GM19351 (cell line): ENCODE data around the gene ADGRB3.
"Not testable (repeated sequence)": the region's sequence is repeated elsewhere in the genome, so short reads cannot be mapped to it uniquely, and the experiment has no call there.

ENCODE experiments used
- ATAC-seq: cut with Tn5 transposase; IDR thresholded peaks from one replicate; pipeline ENCODE4 v1.9.1; 2021; ENCODE audit warnings: mild to moderate bottlenecking, moderate library complexity; ENCODE audit not compliant: unreplicated experiment

ADGRB3 gene

DNA sequence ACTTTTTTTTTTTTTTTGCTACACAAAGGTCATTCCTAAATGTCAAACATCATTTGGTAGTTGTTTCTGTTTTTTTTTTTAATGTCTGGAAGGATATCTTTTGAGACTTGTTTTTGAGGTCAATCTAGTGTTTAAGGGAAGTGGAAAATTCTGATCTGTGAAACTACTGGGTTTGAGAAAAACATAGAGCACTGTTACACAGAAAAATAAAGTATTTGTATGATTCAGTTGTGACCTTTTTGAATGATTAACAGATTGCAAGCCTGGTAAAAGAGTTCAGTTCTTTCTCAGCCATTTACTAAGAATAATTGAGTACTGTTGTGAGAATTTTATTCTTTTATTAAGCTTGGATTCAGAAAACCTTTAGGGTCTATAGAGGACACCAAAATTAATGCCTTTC, 276.7 kb downstream of the ADGRB3 start:
- no peak for ATAC-seq

GRCh38 chr6:68912805-68913204, 277.7 kb downstream of the ADGRB3 start:
- ATAC-seq = not testable (repeated sequence)

- ATAC-seq = no peak
Measured at GRCh38 chr6:68915586-68915985, 280.5 kb downstream of the ADGRB3 start.

- ATAC-seq = no peak
Measured at GRCh38 chr6:68919537-68919936, 284.5 kb downstream of the ADGRB3 start.

GRCh38 chr6:68941345-68941744, 306.3 kb downstream of the ADGRB3 start:
- ATAC-seq = no peak

GRCh38 chr6:68947721-68948120, 312.6 kb downstream of the ADGRB3 start:
- no peak for ATAC-seq

GRCh38 chr6:68951270-68951669, 316.2 kb downstream of the ADGRB3 start:
- ATAC-seq = no peak

DNA sequence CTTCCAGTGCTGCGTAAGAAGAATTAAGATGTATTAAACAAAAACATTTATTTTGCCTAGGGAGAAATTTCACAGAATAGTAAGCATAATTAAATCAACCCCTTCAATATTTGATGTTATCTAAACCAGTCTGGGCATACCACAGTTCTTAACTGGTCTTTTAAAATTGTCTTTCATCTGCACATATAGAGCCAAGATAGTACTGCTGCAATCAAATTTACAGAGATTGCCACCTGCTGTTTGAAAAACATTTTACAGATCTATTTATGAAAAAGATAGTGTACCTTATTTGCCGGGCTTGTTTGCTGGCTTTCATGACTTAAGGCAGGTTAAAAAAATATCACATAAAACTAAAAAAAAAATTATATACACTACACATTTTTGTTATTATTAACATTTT, 323.2 kb downstream of the ADGRB3 start:
- peak; percentile 53 for ATAC-seq

GRCh38 chr6:68967549-68968300, 332.6 kb downstream of the ADGRB3 start:
- ATAC-seq = peak; percentile 88

DNA sequence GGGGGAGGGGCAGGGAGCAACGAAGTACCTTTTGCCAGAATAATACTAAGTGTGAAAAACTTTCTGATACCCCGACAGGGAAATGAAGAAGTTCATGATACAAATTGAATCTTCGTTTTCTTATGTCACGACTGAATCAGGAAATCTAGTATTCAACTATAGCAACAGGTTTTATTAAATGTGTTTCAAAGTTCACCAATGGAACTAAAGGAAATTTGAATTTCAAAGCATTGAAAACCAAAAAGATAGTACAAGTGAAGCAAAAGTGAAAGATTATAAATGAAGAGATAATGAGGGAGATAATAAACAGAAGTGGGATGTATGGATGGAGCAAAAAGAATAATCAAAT, 333.2 kb downstream of the ADGRB3 start:
- no peak for ATAC-seq

- no peak for ATAC-seq
Measured at GRCh38 chr6:68973066-68973465, 338.0 kb downstream of the ADGRB3 start.

DNA sequence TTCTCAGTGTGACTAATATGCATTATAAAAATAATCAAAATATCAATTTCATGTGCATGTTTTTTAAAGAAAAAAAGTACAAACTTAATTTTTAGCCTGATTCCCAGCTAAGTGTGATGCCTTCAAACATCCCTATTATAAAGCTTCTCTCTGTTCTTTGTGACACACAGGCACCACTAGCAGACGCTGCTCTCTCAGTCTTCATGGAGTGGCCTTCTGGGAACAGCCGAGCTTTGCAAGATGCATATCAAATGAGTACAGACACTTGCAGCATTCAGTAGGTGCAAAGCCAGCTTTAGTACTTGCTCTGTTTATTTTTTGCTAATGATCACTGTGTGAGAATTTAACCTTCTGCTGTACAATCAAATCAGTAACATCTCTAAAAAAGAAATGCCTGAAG, 340.0 kb downstream of the ADGRB3 start:
- ATAC-seq = no peak

GRCh38 chr6:68975816-68976215, 340.7 kb downstream of the ADGRB3 start:
- ATAC-seq = no peak

GRCh38 chr6:68976260-68976659, 341.2 kb downstream of the ADGRB3 start:
- ATAC-seq = peak; percentile 70

DNA sequence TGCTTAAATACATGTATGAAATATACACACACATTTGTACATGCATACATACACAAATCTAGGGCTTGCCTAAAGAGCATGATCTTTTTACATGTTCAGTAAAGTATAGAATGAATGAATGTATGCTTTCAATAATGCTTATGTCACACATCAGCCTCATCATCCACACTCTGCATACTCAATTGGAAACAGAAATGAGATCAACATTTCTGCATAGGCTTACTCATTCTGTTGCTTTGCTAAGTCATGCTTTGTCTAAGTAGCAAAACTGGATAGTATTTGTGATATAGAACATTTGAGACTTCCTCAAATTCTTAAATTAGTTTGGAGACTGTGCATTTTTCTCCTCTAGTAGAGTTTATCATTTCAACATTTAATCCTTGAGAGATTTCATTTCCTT, 343.3 kb downstream of the ADGRB3 start:
- ATAC-seq = no peak

GRCh38 chr6:68981668-68982067, 346.6 kb downstream of the ADGRB3 start:
- ATAC-seq = not testable (repeated sequence)

DNA sequence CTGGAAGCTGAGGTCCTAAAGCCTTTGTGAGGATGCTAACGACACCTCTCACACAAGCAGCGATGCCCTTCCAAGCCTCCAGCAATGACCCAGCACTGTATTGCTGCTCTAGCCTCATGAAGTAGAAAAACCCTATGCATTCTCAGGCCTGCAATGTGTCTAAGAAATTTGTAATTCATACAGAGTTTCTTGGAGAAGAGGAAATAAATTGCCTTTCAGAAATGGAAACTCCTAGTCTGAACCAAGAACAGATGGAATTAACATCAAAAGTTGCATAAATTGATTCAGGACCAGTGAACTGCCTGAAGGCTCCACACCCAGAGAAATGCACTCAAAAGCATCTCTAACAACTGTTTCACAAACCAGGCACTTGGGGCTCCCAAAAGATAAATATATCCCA, 353.6 kb downstream of the ADGRB3 start:
- no peak for ATAC-seq

- no peak for ATAC-seq
Measured at GRCh38 chr6:68990317-68990716, 355.2 kb downstream of the ADGRB3 start.

GRCh38 chr6:68993911-68994310, 358.8 kb downstream of the ADGRB3 start:
- ATAC-seq = no peak

- ATAC-seq = no peak
Measured at GRCh38 chr6:68994521-68994920, 359.4 kb downstream of the ADGRB3 start.

- no peak for ATAC-seq
Measured at GRCh38 chr6:69005199-69005598, 370.1 kb downstream of the ADGRB3 start.

DNA sequence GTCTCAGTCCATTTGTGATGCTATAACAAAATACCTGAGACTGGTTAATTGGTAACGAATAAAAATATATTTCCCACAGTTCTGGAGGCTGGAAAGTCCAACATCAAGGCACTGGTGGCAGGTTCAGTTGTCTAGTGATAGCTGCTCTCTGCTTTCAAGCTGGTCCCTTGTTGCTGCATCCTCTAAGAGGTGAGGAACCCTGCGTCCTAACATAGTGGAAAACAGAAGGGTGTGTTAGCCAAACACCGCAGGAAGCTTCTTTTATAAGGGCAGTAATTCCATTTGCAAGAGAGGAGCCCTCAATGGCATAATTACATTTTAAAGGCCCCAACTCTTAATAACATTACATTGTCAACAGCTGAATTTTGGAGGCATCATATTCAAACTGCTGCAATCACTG, 372.7 kb downstream of the ADGRB3 start:
- ATAC-seq = no peak

DNA sequence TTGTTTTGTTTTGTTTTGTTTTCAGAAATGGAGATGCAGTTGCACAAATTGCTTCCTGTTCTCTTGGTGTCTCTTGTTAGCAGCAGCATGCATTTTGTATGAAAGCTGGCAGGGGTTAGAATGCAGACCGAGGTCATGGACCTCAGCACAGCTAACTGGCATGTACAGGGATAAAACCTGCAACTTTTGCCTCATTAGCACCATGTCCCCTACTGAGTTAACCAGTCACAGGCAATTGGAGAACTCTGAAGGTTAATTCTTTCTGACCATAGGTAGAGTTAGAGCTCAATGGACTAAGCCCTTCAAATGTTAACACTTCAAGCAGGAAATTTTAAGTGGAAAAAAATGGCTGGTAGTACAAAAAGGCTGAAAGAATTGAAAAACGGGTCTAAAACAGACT, 377.1 kb downstream of the ADGRB3 start:
- ATAC-seq = no peak
